A549 treated with dexamethasone at 1 μM for 4 hours (cell line): ENCODE measurements around the gene P3H1. TPM values are rescaled to one million over a fixed set of nuclear protein-coding genes. Genes with fewer than 3 reads are reported as not detected.

Source experiments
- total RNA-seq: library from RNA; stranded (reverse); fragments of 200-300 nt; extraction: Qiagen RNA extraction; gene quantifications from 5 replicates; pipeline ENCODE4 v1.2.3, GENCODE V29; 2022

The P3H1 gene
- 21.6 to 33.8 TPM (median 29.0 TPM) in 5 replicates for total RNA-seq

GRCh38 chr1:42766741-42767509 is at the start of gene P3H1, which contains the start of gene C1orf50:
TSS of gene P3H1 (minus strand) at chr1:42767028. CDS start at chr1:42766971, 57 bp downstream.
TSS of gene C1orf50 (plus strand) at chr1:42767249. CDS start at chr1:42767312, 63 bp downstream.

GRCh38 chr1:42784946-42785693 is 18.3 kb upstream of the P3H1 start, which contains the start of gene TMEM269:
TSS of gene TMEM269 (plus strand) at chr1:42784991. CDS start at chr1:42789894, 4,903 bp downstream.

GRCh38 chr1:42739753-42740700 is 26.8 kb downstream of the P3H1 start, which contains the start of gene CLDN19:
TSS of gene CLDN19 (minus strand) at chr1:42740236. CDS start at chr1:42740063, 173 bp downstream.

Other genes starting within 250 kb of the P3H1 start
- gene PPIH, start 108.6 kb downstream of the P3H1 start, total RNA-seq = 58.4 to 75.0 TPM (median 61.8 TPM) in 5 replicates
- gene YBX1, start 84.6 kb downstream of the P3H1 start, total RNA-seq = 759 to 914 TPM (median 874 TPM) in 5 replicates
- not detected in 5 replicates for gene CLDN19, start 26.8 kb downstream of the P3H1 start, total RNA-seq
- 2.1 to 5.9 TPM (median 3.3 TPM) in 5 replicates for gene C1orf50, start 221 bp upstream of the P3H1 start, total RNA-seq
- 0.05 to 0.11 TPM (median 0.08 TPM) in 5 replicates for gene TMEM269, start 18.0 kb upstream of the P3H1 start, total RNA-seq
- gene ERMAP, start 50.1 kb upstream of the P3H1 start, total RNA-seq = 3.5 to 4.6 TPM (median 4.2 TPM) in 5 replicates
- gene SVBP, start 50.4 kb upstream of the P3H1 start, total RNA-seq = 12.3 to 15.8 TPM (median 13.7 TPM) in 5 replicates
- 6.7 to 8.2 TPM (median 7.4 TPM) in 5 replicates for gene ZNF691, start 79.6 kb upstream of the P3H1 start, total RNA-seq
- 101 to 117 TPM (median 109 TPM) in 5 replicates for gene SLC2A1, start 191.8 kb upstream of the P3H1 start, total RNA-seq